B cell (primary cell): ENCODE results near the gene PCK2.

Source experiments
- EZH2 ChIP-seq: IDR thresholded peaks from 2 replicates; pipeline ENCODE4 v1.6.1; 2012; ENCODE audit warnings: borderline replicate concordance, low read depth, mild to moderate bottlenecking, moderate library complexity, low read length; ENCODE audit not compliant: insufficient read depth, poor library complexity, severe bottlenecking
- TF ChIP-seq, protein P1 (sequence below): fragments of 200-600 bp; IDR thresholded peaks from one replicate; pipeline ENCODE4 v1.8.0; 2022; ENCODE audit warnings: antibody characterized with exemption, mild to moderate bottlenecking

GRCh38 chr14:24136684-24137528 lies 42.8 kb downstream of the PCK2 start:
- TF ChIP-seq, protein P1, sequence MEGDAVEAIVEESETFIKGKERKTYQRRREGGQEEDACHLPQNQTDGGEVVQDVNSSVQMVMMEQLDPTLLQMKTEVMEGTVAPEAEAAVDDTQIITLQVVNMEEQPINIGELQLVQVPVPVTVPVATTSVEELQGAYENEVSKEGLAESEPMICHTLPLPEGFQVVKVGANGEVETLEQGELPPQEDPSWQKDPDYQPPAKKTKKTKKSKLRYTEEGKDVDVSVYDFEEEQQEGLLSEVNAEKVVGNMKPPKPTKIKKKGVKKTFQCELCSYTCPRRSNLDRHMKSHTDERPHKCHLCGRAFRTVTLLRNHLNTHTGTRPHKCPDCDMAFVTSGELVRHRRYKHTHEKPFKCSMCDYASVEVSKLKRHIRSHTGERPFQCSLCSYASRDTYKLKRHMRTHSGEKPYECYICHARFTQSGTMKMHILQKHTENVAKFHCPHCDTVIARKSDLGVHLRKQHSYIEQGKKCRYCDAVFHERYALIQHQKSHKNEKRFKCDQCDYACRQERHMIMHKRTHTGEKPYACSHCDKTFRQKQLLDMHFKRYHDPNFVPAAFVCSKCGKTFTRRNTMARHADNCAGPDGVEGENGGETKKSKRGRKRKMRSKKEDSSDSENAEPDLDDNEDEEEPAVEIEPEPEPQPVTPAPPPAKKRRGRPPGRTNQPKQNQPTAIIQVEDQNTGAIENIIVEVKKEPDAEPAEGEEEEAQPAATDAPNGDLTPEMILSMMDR, result no peak
- TF ChIP-seq EZH2, result no peak
